Karpas-422 (cell line): ENCODE measurements around the gene AKAP17A. TPM values are rescaled to one million over a fixed set of nuclear protein-coding genes. Genes with fewer than 3 reads are reported as not detected.
"Not testable (repeated sequence)": the region's sequence is repeated elsewhere in the genome, so short reads cannot be mapped to it uniquely, and the experiment has no call there.

Source experiments
- DNase-seq: peaks from one replicate; pipeline ENCODE4 v3.0.0-alpha.2; 2015
- H2AFZ ChIP-seq: fragments of 200-600 bp; sonication (generic); 2 replicates; pipeline ENCODE4 v1.6.1; 2014; ENCODE audit warnings: antibody characterized with exemption, low read length, mixed read lengths
- H3K27ac ChIP-seq: fragments of 200-600 bp; sonication (generic); 2 replicates; pipeline ENCODE4 v1.5.1; 2014; ENCODE audit warnings: mild to moderate bottlenecking, low read length, moderate library complexity
- H3K27me3 ChIP-seq: fragments of 200-600 bp; sonication (generic); 2 replicates; pipeline ENCODE4 v1.6.1; 2014; ENCODE audit warnings: low read length, mixed read lengths
- H3K36me3 ChIP-seq: fragments of 200-600 bp; sonication (generic); 2 replicates; pipeline ENCODE4 v1.6.1; 2014; ENCODE audit warnings: low read length, mixed read lengths; ENCODE audit not compliant: insufficient read depth
- H3K4me1 ChIP-seq: fragments of 200-600 bp; sonication (generic); 2 replicates; pipeline ENCODE4 v1.6.1; 2014; ENCODE audit warnings: mild to moderate bottlenecking, low read length, mixed read lengths
- H3K4me2 ChIP-seq: fragments of 200-600 bp; sonication (generic); 2 replicates; pipeline ENCODE4 v1.6.1; 2014; ENCODE audit warnings: low read length, low read depth, mild to moderate bottlenecking; ENCODE audit not compliant: poor library complexity, severe bottlenecking
- H3K4me3 ChIP-seq: fragments of 200-600 bp; sonication (generic); 2 replicates; pipeline ENCODE4 v1.5.1; 2014; ENCODE audit warnings: mild to moderate bottlenecking, antibody characterized with exemption, low read length, mixed read lengths
- H3K79me2 ChIP-seq: fragments of 200-600 bp; sonication (generic); 2 replicates; pipeline ENCODE4 v1.6.1; 2014; ENCODE audit warnings: mild to moderate bottlenecking, low read length, mixed read lengths
- H3K9ac ChIP-seq: fragments of 200-600 bp; sonication (generic); 2 replicates; pipeline ENCODE4 v1.6.0; 2014; ENCODE audit warnings: low read length
- H3K9me2 ChIP-seq: fragments of 200-600 bp; sonication (generic), shearing (Covaris generic); replicated peaks from 2 replicates; pipeline ENCODE4 v1.6.0; 2014; ENCODE audit warnings: mild to moderate bottlenecking, low read length, moderate library complexity; ENCODE audit not compliant: insufficient read depth
- H3K9me3 ChIP-seq: fragments of 300-700, 200-600 bp; sonication (generic); 2 replicates; pipeline ENCODE4 v1.6.1; 2014; ENCODE audit warnings: low read length, mixed read lengths
- H4K20me1 ChIP-seq: fragments of 200-600 bp; sonication (generic); 2 replicates; pipeline ENCODE4 v1.6.1; 2014; ENCODE audit warnings: mild to moderate bottlenecking, antibody characterized with exemption, low read length, low read depth; ENCODE audit not compliant: insufficient read depth
- total RNA-seq: library from RNA; depleted of rRNA; stranded (reverse); fragments of >200 nt; shearing (Covaris generic); gene quantifications from 2 replicates; pipeline ENCODE4 v1.2.3, GENCODE V29; 2014; ENCODE audit warnings: low replicate concordance

The AKAP17A gene
- total RNA-seq, 1 experiment from 2014 or later, result 27.9 TPM

GRCh38 chrX:1555370-1555769, 36.0 kb upstream of the AKAP17A start:
- Histone ChIP-seq H3K9me2 (no peaks in the 10 kb centered on the region), H3K79me2 (no peaks in the 10 kb centered on the region), H3K4me1 (no peaks in the 10 kb centered on the region), H3K9me3 (0 out of 2 replicates have a peak, but pooled peaks cover 4% of the 10 kb centered on the region), H3K4me3 (no peak overlapping the region), H3K9ac (no peak overlapping the region), H2AFZ (no peak overlapping the region), H4K20me1 (no peaks in the 10 kb centered on the region), H3K27ac (no peak overlapping the region), H3K36me3 (no peaks in the 10 kb centered on the region), H3K4me2 (no peak overlapping the region), H3K27me3 (no peaks in the 10 kb centered on the region)
- no peak for DNase-seq

- H3K9ac ChIP-seq, H3K9me3 ChIP-seq, H2AFZ ChIP-seq, H3K4me1 ChIP-seq, H3K36me3 ChIP-seq, H4K20me1 ChIP-seq, H3K79me2 ChIP-seq, DNase-seq, H3K9me2 ChIP-seq, H3K27ac ChIP-seq, H3K27me3 ChIP-seq, H3K4me2 ChIP-seq, H3K4me3 ChIP-seq: not testable (repeated sequence)
Observed at GRCh38 chrX:1557442-1557841, 34.0 kb upstream of the AKAP17A start.

- no peak for DNase-seq
- H4K20me1 ChIP-seq, result no peaks in the 10 kb centered on the region
- H3K9me3 ChIP-seq, result 0 out of 2 replicates have a peak, but pooled peaks cover 4% of the 10 kb centered on the region
- H2AFZ ChIP-seq, result no peak overlapping the region
- H3K4me1 ChIP-seq, result no peaks in the 10 kb centered on the region
- H3K27me3 ChIP-seq, result no peaks in the 10 kb centered on the region
- no peak overlapping the region for H3K4me3 ChIP-seq
- H3K9ac ChIP-seq, result no peak overlapping the region
- no peaks in the 10 kb centered on the region for H3K79me2 ChIP-seq
- H3K27ac ChIP-seq, result no peak overlapping the region
- no peaks in the 10 kb centered on the region for H3K9me2 ChIP-seq
- H3K4me2 ChIP-seq, result no peak overlapping the region
- no peaks in the 10 kb centered on the region for H3K36me3 ChIP-seq
Observed at GRCh38 chrX:1558761-1559468, 32.5 kb upstream of the AKAP17A start.

GRCh38 chrX:1561164-1561563, 30.2 kb upstream of the AKAP17A start:
- no peaks in the 10 kb centered on the region for H3K9me3 ChIP-seq
- no peak overlapping the region for H3K9ac ChIP-seq
- H3K79me2 ChIP-seq, result no peaks in the 10 kb centered on the region
- no peak overlapping the region for H3K4me2 ChIP-seq
- no peaks in the 10 kb centered on the region for H4K20me1 ChIP-seq
- H3K36me3 ChIP-seq, result no peaks in the 10 kb centered on the region
- H3K27me3 ChIP-seq, result no peaks in the 10 kb centered on the region
- H3K4me1 ChIP-seq, result peaks cover 16% of the 10 kb centered on the region
- no peak for DNase-seq
- no peak overlapping the region for H3K4me3 ChIP-seq
- no peak overlapping the region for H3K27ac ChIP-seq
- H3K9me2 ChIP-seq, result no peaks in the 10 kb centered on the region
- no peak overlapping the region for H2AFZ ChIP-seq

GRCh38 chrX:1564077-1564476, 27.3 kb upstream of the AKAP17A start:
- H3K27ac ChIP-seq, H3K9me2 ChIP-seq, H3K9me3 ChIP-seq, H3K9ac ChIP-seq, H3K79me2 ChIP-seq, H2AFZ ChIP-seq, H3K4me3 ChIP-seq, H3K27me3 ChIP-seq, H3K36me3 ChIP-seq, H4K20me1 ChIP-seq, H3K4me2 ChIP-seq, DNase-seq: not testable (repeated sequence)
- peaks cover 16% of the 10 kb centered on the region for H3K4me1 ChIP-seq

- Histone ChIP-seq H3K4me2 (peak overlapping the region; percentile 57), H2AFZ (peak overlapping the region; percentile 83), H3K4me3 (peak overlapping the region; percentile 35)
Observed at GRCh38 chrX:1564750-1565683, 26.4 kb upstream of the AKAP17A start.

GRCh38 chrX:1574181-1574580, 17.2 kb upstream of the AKAP17A start:
- H3K4me3 ChIP-seq, H3K4me1 ChIP-seq, DNase-seq: not testable (repeated sequence)

More at GRCh38 chrX:1564750-1565683, 26.4 kb upstream of the AKAP17A start:
- no peaks in the 10 kb centered on the region for H3K36me3 ChIP-seq
- H3K9ac ChIP-seq, result peak overlapping the region; percentile 11; the same call in 1 of the 2 replicates
- no peaks in the 10 kb centered on the region for H3K27me3 ChIP-seq
- H3K9me3 ChIP-seq, result no peaks in the 10 kb centered on the region
- no peaks in the 10 kb centered on the region for H3K9me2 ChIP-seq
- peaks cover 16% of the 10 kb centered on the region for H3K4me1 ChIP-seq
- no peaks in the 10 kb centered on the region for H4K20me1 ChIP-seq
- H3K79me2 ChIP-seq, result no peaks in the 10 kb centered on the region
- peak overlapping the region; percentile 48 for H3K27ac ChIP-seq
- peak; percentile 65 for DNase-seq

More at GRCh38 chrX:1574181-1574580, 17.2 kb upstream of the AKAP17A start:
- not testable (repeated sequence) for H4K20me1 ChIP-seq, H3K9me3 ChIP-seq, H3K27ac ChIP-seq, H3K79me2 ChIP-seq, H2AFZ ChIP-seq, H3K36me3 ChIP-seq, H3K4me2 ChIP-seq, H3K27me3 ChIP-seq, H3K9ac ChIP-seq, H3K9me2 ChIP-seq
